Natural killer cell (primary cell): ENCODE measurements around the gene CGNL1. TPM values are rescaled to one million over a fixed set of nuclear protein-coding genes. Genes with fewer than 3 reads are reported as not detected.

Experiments
- ATAC-seq, 3 donors: fragments of 150-1000 bp in 2 of 3; fragments of 200-7000 bp in 1 of 3; cut with Tn5 transposase; 1 replicate in 1 of 3; 2 replicates in 2 of 3; pipeline ENCODE4 v1.10.0; 2021; ENCODE audit warnings: mild to moderate bottlenecking in 2 of 3, moderate library complexity in 2 of 3
- DNase-seq, 2 donors: peaks; one replicate each; pipeline versions ENCODE4 v3.0.0 to v3.0.0-alpha.2; 2013 to 2021; ENCODE audit warnings: mixed read lengths in 1 of 2
- H3K27ac ChIP-seq: one replicate; pipeline ENCODE4 v1.5.1; 2013; ENCODE audit warnings: mild to moderate bottlenecking, low read length
- H3K27me3 ChIP-seq: one replicate; pipeline ENCODE4 v1.6.1; 2013; ENCODE audit warnings: low read length; ENCODE audit not compliant: control insufficient read depth, insufficient read depth
- H3K36me3 ChIP-seq: one replicate; pipeline ENCODE4 v1.6.1; 2013; ENCODE audit warnings: low read length; ENCODE audit not compliant: control insufficient read depth, insufficient read depth
- H3K4me1 ChIP-seq: one replicate; pipeline ENCODE4 v1.6.1; 2013; ENCODE audit warnings: low read length; ENCODE audit not compliant: control insufficient read depth, insufficient read depth
- H3K4me3 ChIP-seq: one replicate; pipeline ENCODE4 v1.5.1; 2013; ENCODE audit warnings: low read length
- H3K9me3 ChIP-seq: one replicate; pipeline ENCODE4 v1.6.1; 2013; ENCODE audit warnings: low read length; ENCODE audit not compliant: control insufficient read depth, insufficient read depth
- H3K27ac Mint-ChIP-seq, 2 donors: one replicate each; pipeline ENCODE4 v1.8.0; 2022; ENCODE audit warnings: mild to moderate bottlenecking in 2 of 2, mixed read lengths in 2 of 2, moderate library complexity in 1 of 2
- H3K27me3 Mint-ChIP-seq, 2 donors: one replicate each; pipeline ENCODE4 v1.8.0; 2022; ENCODE audit warnings: low read depth in 2 of 2, mixed read lengths in 2 of 2
- H3K36me3 Mint-ChIP-seq: one replicate; pipeline ENCODE4 v1.8.0; 2022; ENCODE audit warnings: mixed read lengths
- H3K4me1 Mint-ChIP-seq, 2 donors: one replicate each; pipeline ENCODE4 v1.8.0; 2022; ENCODE audit warnings: mixed read lengths in 2 of 2
- H3K4me3 Mint-ChIP-seq: one replicate; pipeline ENCODE4 v1.8.0; 2022; ENCODE audit warnings: mild to moderate bottlenecking, moderate library complexity, mixed read lengths
- H3K9me3 Mint-ChIP-seq, 2 donors: one replicate each; pipeline ENCODE4 v1.8.0; 2022; ENCODE audit warnings: mixed read lengths in 2 of 2
- WGBS: methylation state at CpG from one replicate; pipeline ENCODE4 v1.1.7; 2013; ENCODE audit warnings: missing lambda C conversion rate; ENCODE audit not compliant: insufficient coverage; 5-methylcytosine and 5-hydroxymethylcytosine counted together
- intact Hi-C: fragments of 100-400 bp; cut with micrococcal nuclease; formaldehyde crosslinking; loops from one replicate; pipeline ENCODE4 v1.14.2; 2022
- total RNA-seq, 4 donors: library from RNA; stranded (reverse); fragments of 120-200 nt in 1 of 4; gene quantifications; one replicate each; pipeline versions ENCODE4 v1.2.3 to v1.2.4, GENCODE V29; 2013 to 2022
- TF ChIP-seq, protein P1 (sequence below): fragments of 200-600 bp; IDR thresholded peaks from one replicate; pipeline ENCODE4 v1.8.0; 2022; ENCODE audit warnings: antibody characterized with exemption

CGNL1 gene
- total RNA-seq, 3 donors from 2014 or later (not counting 1 experiment from before 2014, with no cell fraction given) = not detected

GRCh38 chr15:57545995-57546394 is 169.7 kb downstream of the CGNL1 start:
- H3K27ac ChIP-seq = no peak overlapping the region
- H3K9me3 ChIP-seq = no peaks in the 10 kb centered on the region
- ATAC-seq (no peak), DNase-seq (no peak)
- no peaks in the 10 kb centered on the region for H3K36me3 Mint-ChIP-seq
- intact Hi-C loops = no loop called here
- H3K27ac Mint-ChIP-seq = no peak overlapping the region
- no peaks in the 10 kb centered on the region for H3K36me3 ChIP-seq
- H3K4me1 Mint-ChIP-seq = no peaks in the 10 kb centered on the region
- H3K9me3 Mint-ChIP-seq = no peaks in the 10 kb centered on the region
- H3K4me3 ChIP-seq = no peak overlapping the region
- no peaks in the 10 kb centered on the region for H3K4me1 ChIP-seq
- no peaks in the 10 kb centered on the region for H3K27me3 ChIP-seq
- no peak overlapping the region for H3K4me3 Mint-ChIP-seq
- H3K27me3 Mint-ChIP-seq = peaks cover 0 to under 1% of the 10 kb centered on the region in 2 donors
- TF ChIP-seq, protein P1, sequence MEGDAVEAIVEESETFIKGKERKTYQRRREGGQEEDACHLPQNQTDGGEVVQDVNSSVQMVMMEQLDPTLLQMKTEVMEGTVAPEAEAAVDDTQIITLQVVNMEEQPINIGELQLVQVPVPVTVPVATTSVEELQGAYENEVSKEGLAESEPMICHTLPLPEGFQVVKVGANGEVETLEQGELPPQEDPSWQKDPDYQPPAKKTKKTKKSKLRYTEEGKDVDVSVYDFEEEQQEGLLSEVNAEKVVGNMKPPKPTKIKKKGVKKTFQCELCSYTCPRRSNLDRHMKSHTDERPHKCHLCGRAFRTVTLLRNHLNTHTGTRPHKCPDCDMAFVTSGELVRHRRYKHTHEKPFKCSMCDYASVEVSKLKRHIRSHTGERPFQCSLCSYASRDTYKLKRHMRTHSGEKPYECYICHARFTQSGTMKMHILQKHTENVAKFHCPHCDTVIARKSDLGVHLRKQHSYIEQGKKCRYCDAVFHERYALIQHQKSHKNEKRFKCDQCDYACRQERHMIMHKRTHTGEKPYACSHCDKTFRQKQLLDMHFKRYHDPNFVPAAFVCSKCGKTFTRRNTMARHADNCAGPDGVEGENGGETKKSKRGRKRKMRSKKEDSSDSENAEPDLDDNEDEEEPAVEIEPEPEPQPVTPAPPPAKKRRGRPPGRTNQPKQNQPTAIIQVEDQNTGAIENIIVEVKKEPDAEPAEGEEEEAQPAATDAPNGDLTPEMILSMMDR = no peak
- 92% methylated on average over 8 of the region's 8 CpGs for WGBS

GRCh38 chr15:57547243-57547755 is 171.0 kb downstream of the CGNL1 start:
- Histone ChIP-seq H3K9me3 (no peaks in the 10 kb centered on the region), H3K27ac (no peak overlapping the region), H3K27me3 (no peaks in the 10 kb centered on the region), H3K36me3 (no peaks in the 10 kb centered on the region), H3K4me3 (no peak overlapping the region), H3K4me1 (no peaks in the 10 kb centered on the region)
- WGBS = 86% methylated on average over 11 of the region's 11 CpGs
- Mint-ChIP-seq H3K4me1 (no peaks in the 10 kb centered on the region), H3K27ac (no peak overlapping the region), H3K27me3 (peaks cover 0 to 4% of the 10 kb centered on the region in 2 donors), H3K9me3 (no peaks in the 10 kb centered on the region), H3K36me3 (no peaks in the 10 kb centered on the region), H3K4me3 (no peak overlapping the region)
- intact Hi-C loops = no loop called here
- DNase-seq = no peak
- ATAC-seq = no peak
- TF ChIP-seq, protein P1 = no peak

DNA sequence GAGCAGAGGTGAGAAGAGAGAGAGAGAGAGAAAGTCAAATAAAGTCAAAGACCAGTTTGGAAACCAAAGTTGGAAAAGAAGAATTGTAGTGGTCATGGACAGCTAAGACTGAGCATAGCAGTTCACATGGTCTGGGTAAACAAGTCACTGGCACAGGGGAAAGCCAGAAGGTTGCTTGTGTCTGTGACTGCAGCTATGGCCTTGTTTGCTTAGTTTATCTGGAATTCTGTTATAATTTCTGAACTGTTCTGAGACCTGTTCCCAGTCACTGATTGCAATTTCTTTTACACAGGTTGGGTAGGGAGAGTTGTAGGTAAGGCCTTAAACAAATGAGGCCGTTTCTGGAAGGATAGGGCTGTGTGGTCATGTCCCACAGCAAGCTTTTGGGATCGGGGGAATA is 172.0 kb downstream of the CGNL1 start:
- Histone ChIP-seq H3K4me3 (no peak overlapping the region), H3K36me3 (no peaks in the 10 kb centered on the region), H3K9me3 (no peaks in the 10 kb centered on the region), H3K27me3 (no peaks in the 10 kb centered on the region), H3K4me1 (no peaks in the 10 kb centered on the region), H3K27ac (no peak overlapping the region)
- H3K4me3 Mint-ChIP-seq = no peak overlapping the region
- H3K27me3 Mint-ChIP-seq = peaks cover 0 to 4% of the 10 kb centered on the region in 2 donors
- ATAC-seq = no peak
- no peak for DNase-seq
- no peak overlapping the region for H3K27ac Mint-ChIP-seq
- no peaks in the 10 kb centered on the region for H3K9me3 Mint-ChIP-seq
- TF ChIP-seq, protein P1 = no peak
- intact Hi-C loops = no loop called here
- WGBS = 63% methylated on average over 2 of the region's 2 CpGs
- no peaks in the 10 kb centered on the region for H3K36me3 Mint-ChIP-seq
- H3K4me1 Mint-ChIP-seq = no peaks in the 10 kb centered on the region

- no peaks in the 10 kb centered on the region for H3K27me3 ChIP-seq
- intact Hi-C loops = no loop called here
- no peak overlapping the region for H3K4me3 ChIP-seq
- TF ChIP-seq, protein P1 = no peak
- no peak overlapping the region for H3K4me3 Mint-ChIP-seq
- no peak overlapping the region for H3K27ac ChIP-seq
- peaks cover 0 to 4% of the 10 kb centered on the region in 2 donors for H3K27me3 Mint-ChIP-seq
- no peaks in the 10 kb centered on the region for H3K4me1 ChIP-seq
- H3K27ac Mint-ChIP-seq = no peak overlapping the region
- H3K36me3 ChIP-seq = no peaks in the 10 kb centered on the region
- WGBS = 86% methylated on average over 5 of the region's 5 CpGs
- no peaks in the 10 kb centered on the region for H3K4me1 Mint-ChIP-seq
- no peak for DNase-seq
- ATAC-seq = no peak
- no peaks in the 10 kb centered on the region for H3K36me3 Mint-ChIP-seq
- H3K9me3 ChIP-seq = no peaks in the 10 kb centered on the region
- H3K9me3 Mint-ChIP-seq = no peaks in the 10 kb centered on the region
Measured at GRCh38 chr15:57548835-57549234, 172.5 kb downstream of the CGNL1 start.
